Breast epithelium (tissue), 4 donors: Measurements from ENCODE around the gene PATZ1. TPM values are rescaled to one million over a fixed set of nuclear protein-coding genes. Genes with fewer than 3 reads are reported as not detected.

ENCODE experiments used
- DNase-seq, 2 donors: peaks; one replicate each; pipeline ENCODE4 v3.0.0-alpha.2; 2019; ENCODE audit warnings: low spot score in 2 of 2
- H3K27ac ChIP-seq, 2 donors: fragments of 200-600 bp; sonication (generic) in 1 of 2; one replicate each; pipeline ENCODE4 v1.5.1; 2016 to 2019; ENCODE audit warnings: mild to moderate bottlenecking in 1 of 2
- H3K27me3 ChIP-seq, 2 donors: fragments of 200-600 bp; sonication (generic) in 1 of 2; one replicate each; pipeline versions ENCODE4 v1.5.1 to v1.6.0; 2017 to 2019; ENCODE audit warnings: control low read depth in 1 of 2, mild to moderate bottlenecking in 1 of 2
- H3K36me3 ChIP-seq: fragments of 200-600 bp; one replicate; pipeline ENCODE4 v1.5.1; 2019
- H3K4me1 ChIP-seq, 2 donors: fragments of 200-600 bp; sonication (generic); one replicate each; pipeline ENCODE4 v1.5.1; 2016 to 2019; ENCODE audit warnings: control low read depth in 1 of 2
- H3K4me3 ChIP-seq, 3 donors: fragments of 200-600 bp; sonication (generic); 1 replicate in 2 of 3; 2 replicates in 1 of 3; pipeline ENCODE4 v1.5.1; 2016 to 2019; ENCODE audit warnings: mild to moderate bottlenecking in 3 of 3, moderate library complexity in 2 of 3
- H3K9me3 ChIP-seq, 2 donors: fragments of 200-600 bp; sonication (generic) in 1 of 2; one replicate each; pipeline ENCODE4 v1.5.1; 2016 to 2019; ENCODE audit warnings: control low read depth in 1 of 2
- CTCF ChIP-seq, 3 donors: fragments of 450-650 bp; IDR thresholded peaks; one replicate each; pipeline ENCODE4 v1.5.1; 2016 to 2017; ENCODE audit warnings: antibody characterized with exemption in 3 of 3, mild to moderate bottlenecking in 3 of 3, moderate library complexity in 3 of 3
- POLR2A ChIP-seq: fragments of 450-650 bp; IDR thresholded peaks from one replicate; pipeline ENCODE4 v1.6.1; 2016; ENCODE audit warnings: antibody characterized with exemption, mild to moderate bottlenecking, moderate library complexity
- POLR2AphosphoS5 ChIP-seq, 3 donors: sonication (generic); formaldehyde crosslinking; IDR thresholded peaks; one replicate each; pipeline ENCODE4 v1.6.1; 2017; ENCODE audit warnings: antibody characterized with exemption in 3 of 3
- intact Hi-C: fragments of 100-400 bp; cut with DNase I; formaldehyde crosslinking; loops from one replicate; pipeline ENCODE4 v1.15.1; 2023; ENCODE audit warnings: low total_unique reads
- total RNA-seq, 3 donors: library from RNA; depleted of rRNA; stranded (reverse); fragments of >200 nt; gene quantifications; one replicate each; pipeline ENCODE4 v1.1.0, GENCODE V29; 2016

The PATZ1 gene
- total RNA-seq, 3 donors from 2014 or later, result 15.4 to 49.6 (median 40.6) TPM

GRCh38 chr22:31340360-31340759 lies 5.8 kb downstream of the PATZ1 start:
- Histone ChIP-seq H3K4me1 (peaks cover 0 to 32% of the 10 kb centered on the region in 2 donors), H3K27ac (peak overlapping the region; percentile 93), H3K4me3 (no peak overlapping the region), H3K27me3 (no peaks in the 10 kb centered on the region), H3K36me3 (no peaks in the 10 kb centered on the region), H3K9me3 (no peaks in the 10 kb centered on the region)
- TF ChIP-seq CTCF (IDR thresholded peaks at IDR 0.05) (no peak), POLR2A (no peak), POLR2AphosphoS5 (IDR thresholded peaks at IDR 0.05) (no peak)
- intact Hi-C loops, result no loop called here
- DNase-seq, result no peak

- no peak overlapping the region for H3K4me3 ChIP-seq
- H3K27me3 ChIP-seq, result no peaks in the 10 kb centered on the region
- no peak for DNase-seq
- TF ChIP-seq POLR2AphosphoS5 (IDR thresholded peaks at IDR 0.05) (no peak), CTCF (IDR thresholded peaks at IDR 0.05) (no peak), POLR2A (no peak)
- H3K4me1 ChIP-seq, result peaks cover 0 to 25% of the 10 kb centered on the region in 2 donors
- H3K36me3 ChIP-seq, result no peaks in the 10 kb centered on the region
- intact Hi-C loops, result no loop called here
- H3K27ac ChIP-seq, result peak overlapping the region; percentile 65 to 93
- no peaks in the 10 kb centered on the region for H3K9me3 ChIP-seq
Observed at GRCh38 chr22:31339148-31339832, 6.9 kb downstream of the PATZ1 start.

GRCh38 chr22:31337178-31337577 lies 9.0 kb downstream of the PATZ1 start:
- Histone ChIP-seq H3K27me3 (no peaks in the 10 kb centered on the region), H3K27ac (peak overlapping the region; percentile 36 to 40), H3K36me3 (no peaks in the 10 kb centered on the region), H3K9me3 (no peaks in the 10 kb centered on the region), H3K4me3 (no peak overlapping the region), H3K4me1 (peaks cover 0 to 8% of the 10 kb centered on the region in 2 donors)
- DNase-seq, result peak; percentile 64 to 79
- no peak for TF ChIP-seq POLR2A
- intact Hi-C loops, result no loop called here

- Histone ChIP-seq H3K9me3 (no peaks in the 10 kb centered on the region), H3K27me3 (no peaks in the 10 kb centered on the region), H3K4me1 (no peaks in the 10 kb centered on the region), H3K36me3 (no peaks in the 10 kb centered on the region), H3K27ac (peak overlapping the region in 1 of 2 donors; percentile 17), H3K4me3 (no peak overlapping the region)
- no peak for TF ChIP-seq POLR2AphosphoS5 (IDR thresholded peaks at IDR 0.05)
- no peak for TF ChIP-seq CTCF (IDR thresholded peaks at IDR 0.05)
- TF ChIP-seq POLR2A, result no peak
- no peak for DNase-seq
- intact Hi-C loops, result no loop called here
Observed at GRCh38 chr22:31334329-31334728, 11.8 kb downstream of the PATZ1 start.

- TF ChIP-seq POLR2A (no peak), POLR2AphosphoS5 (IDR thresholded peaks at IDR 0.05) (no peak), CTCF (IDR thresholded peaks at IDR 0.05) (no peak)
- Histone ChIP-seq H3K9me3 (no peaks in the 10 kb centered on the region), H3K27me3 (no peaks in the 10 kb centered on the region), H3K36me3 (no peaks in the 10 kb centered on the region), H3K27ac (no peak overlapping the region), H3K4me3 (no peak overlapping the region), H3K4me1 (no peaks in the 10 kb centered on the region)
- no peak for DNase-seq
- intact Hi-C loops, result no loop called here
Observed at GRCh38 chr22:31333641-31334040, 12.5 kb downstream of the PATZ1 start.
